Gastroesophageal sphincter (tissue), 4 donors: ENCODE results near the gene XIRP2. TPM values are rescaled to one million over a fixed set of nuclear protein-coding genes. Genes with fewer than 3 reads are reported as not detected.

Source experiments
- ATAC-seq: fragments of 150-250 bp; one replicate; pipeline ENCODE4 v1.9.1; 2016; ENCODE audit warnings: mild to moderate bottlenecking, moderate library complexity
- H3K27ac ChIP-seq, 4 donors: fragments of 200-600 bp; sonication (generic) in 3 of 4; 1 replicate in 3 of 4; 2 replicates in 1 of 4; pipeline ENCODE4 v1.5.1; 2016 to 2019
- H3K27me3 ChIP-seq: fragments of 200-600 bp; sonication (generic); one replicate; pipeline ENCODE4 v1.5.1; 2019
- H3K36me3 ChIP-seq, 2 donors: fragments of 200-600 bp; sonication (generic); one replicate each; pipeline ENCODE4 v1.5.1; 2019; ENCODE audit warnings: control low read depth in 1 of 2
- H3K4me1 ChIP-seq, 3 donors: fragments of 200-600 bp; sonication (generic); 1 replicate in 2 of 3; 2 replicates in 1 of 3; pipeline ENCODE4 v1.5.1; 2016 to 2019; ENCODE audit warnings: control low read depth in 2 of 3
- H3K4me3 ChIP-seq, 2 donors: fragments of 200-600 bp; sonication (generic); one replicate each; pipeline ENCODE4 v1.5.1; 2019; ENCODE audit warnings: mild to moderate bottlenecking in 1 of 2, moderate library complexity in 1 of 2
- H3K9me3 ChIP-seq, 3 donors: fragments of 200-600 bp; sonication (generic); one replicate each; pipeline ENCODE4 v1.5.1; 2017 to 2019; ENCODE audit warnings: control low read depth in 2 of 3
- CTCF ChIP-seq, 4 experiments: fragments of 200-600 bp in 2 of 4; fragments of 450-650 bp in 2 of 4; sonication (generic) in 1 of 4; IDR thresholded peaks; one replicate each; pipeline ENCODE4 v1.5.1; 2017 to 2019; ENCODE audit warnings: antibody characterized with exemption in 4 of 4, mild to moderate bottlenecking in 2 of 4, moderate library complexity in 2 of 4
- EP300 ChIP-seq: sonication (generic); formaldehyde crosslinking; IDR thresholded peaks from one replicate; pipeline ENCODE4 v1.6.1; 2017; ENCODE audit warnings: antibody characterized with exemption, mild to moderate bottlenecking
- POLR2A ChIP-seq, 2 donors: fragments of 450-650 bp; IDR thresholded peaks; one replicate each; pipeline ENCODE4 v1.6.1; 2017; ENCODE audit warnings: antibody characterized with exemption in 2 of 2, mild to moderate bottlenecking in 2 of 2, moderate library complexity in 1 of 2
- POLR2AphosphoS5 ChIP-seq: sonication (generic); formaldehyde crosslinking; IDR thresholded peaks from one replicate; pipeline ENCODE4 v1.6.1; 2017; ENCODE audit warnings: antibody characterized with exemption
- WGBS, 2 donors: methylation state at CpG; one replicate each; pipeline ENCODE4 v1.1.5; 2018; ENCODE audit warnings: low coverage in 1 of 2; 5-methylcytosine and 5-hydroxymethylcytosine counted together
- total RNA-seq, 4 donors: library from RNA; depleted of rRNA; stranded (reverse); fragments of >200 nt; gene quantifications; one replicate each; pipeline ENCODE4 v1.1.0, GENCODE V29; 2016

Gene XIRP2
- total RNA-seq, 4 donors from 2014 or later: 0.19 TPM; not detected in 3

GRCh38 chr2:167215595-167215994, 327.3 kb downstream of the XIRP2 start:
- 83% methylated on average over 3 of the region's 4 CpGs; no CpG with 5 or more reads in 1 of the 2 donors for WGBS, 2 donors
- Histone ChIP-seq H3K4me1 (peaks cover 0 to 21% (median 0%) of the 10 kb centered on the region in 3 donors), H3K27ac (no peak overlapping the region), H3K27me3 (no peaks in the 10 kb centered on the region), H3K4me3 (no peak overlapping the region), H3K36me3 (no peaks in the 10 kb centered on the region), H3K9me3 (no peaks in the 10 kb centered on the region)
- TF ChIP-seq EP300 (no peak), POLR2AphosphoS5 (no peak), POLR2A (IDR thresholded peaks at IDR 0.05) (no peak), CTCF (IDR thresholded peaks at IDR 0.05) (no peak)
- ATAC-seq: no peak

- WGBS, 2 donors: 76 to 89% methylated on average over 4 of the region's 4 CpGs
- TF ChIP-seq CTCF (IDR thresholded peaks at IDR 0.05) (no peak), POLR2AphosphoS5 (no peak)
- no peak for ATAC-seq
These were observed 349.2 kb downstream of the XIRP2 start for GRCh38 chr2:167237478-167237877.

GRCh38 chr2:167240671-167241070, 352.4 kb downstream of the XIRP2 start:
- no peaks in the 10 kb centered on the region for H3K36me3 ChIP-seq
- no peak overlapping the region for H3K27ac ChIP-seq
- H3K4me3 ChIP-seq: no peak overlapping the region
- no peak for ATAC-seq
- no peaks in the 10 kb centered on the region for H3K4me1 ChIP-seq
- WGBS, 2 donors: 73 to 96% methylated on average over 1 of the region's 1 CpG
- no peaks in the 10 kb centered on the region for H3K9me3 ChIP-seq
- no peaks in the 10 kb centered on the region for H3K27me3 ChIP-seq
- TF ChIP-seq POLR2AphosphoS5 (no peak), CTCF (IDR thresholded peaks at IDR 0.05) (no peak), POLR2A (IDR thresholded peaks at IDR 0.05) (no peak)

More at GRCh38 chr2:167237478-167237877, 349.2 kb downstream of the XIRP2 start:
- H3K27me3 ChIP-seq: no peaks in the 10 kb centered on the region
- H3K27ac ChIP-seq: no peak overlapping the region
- H3K4me3 ChIP-seq: no peak overlapping the region
- H3K9me3 ChIP-seq: no peaks in the 10 kb centered on the region
- no peaks in the 10 kb centered on the region for H3K4me1 ChIP-seq
- H3K36me3 ChIP-seq: no peaks in the 10 kb centered on the region

GRCh38 chr2:167249197-167249596, 360.9 kb downstream of the XIRP2 start:
- H3K4me3 ChIP-seq: no peak overlapping the region
- no peak for TF ChIP-seq POLR2A (IDR thresholded peaks at IDR 0.05)
- no peak for TF ChIP-seq CTCF (IDR thresholded peaks at IDR 0.05)
- no peak for TF ChIP-seq POLR2AphosphoS5
- TF ChIP-seq EP300: no peak
- H3K27ac ChIP-seq: no peak overlapping the region
- ATAC-seq: no peak
- H3K27me3 ChIP-seq: no peaks in the 10 kb centered on the region
- no peaks in the 10 kb centered on the region for H3K4me1 ChIP-seq
- no peaks in the 10 kb centered on the region for H3K9me3 ChIP-seq
- 80 to 88% methylated on average over 2 to 4 of the region's 4 CpGs for WGBS, 2 donors
- no peaks in the 10 kb centered on the region for H3K36me3 ChIP-seq

GRCh38 chr2:167253025-167253424, 364.7 kb downstream of the XIRP2 start:
- no peak overlapping the region for H3K4me3 ChIP-seq
- H3K27ac ChIP-seq: no peak overlapping the region
- TF ChIP-seq POLR2AphosphoS5 (no peak), EP300 (no peak), CTCF (IDR thresholded peaks at IDR 0.05) (no peak), POLR2A (IDR thresholded peaks at IDR 0.05) (no peak)
- H3K36me3 ChIP-seq: no peaks in the 10 kb centered on the region
- H3K4me1 ChIP-seq: no peaks in the 10 kb centered on the region
- ATAC-seq: no peak
- WGBS, 2 donors: 58% methylated on average over 2 of the region's 2 CpGs
- H3K9me3 ChIP-seq: no peaks in the 10 kb centered on the region
- H3K27me3 ChIP-seq: no peaks in the 10 kb centered on the region
